Endothelial cell of umbilical vein (primary cell): ENCODE data around the gene NADSYN1. TPM values are rescaled to one million over a fixed set of nuclear protein-coding genes. Genes with fewer than 3 reads are reported as not detected.

ENCODE experiments used
- BruUV-seq: library from RNA; stranded (reverse); fragments of 400-500 nt; replicated peaks from 2 replicates; lab custom pipeline; 2021; lab: Mats Ljungman, UMichigan
- CTCF ChIA-PET: fragments of 300-600, 350-600 bp; sonication (Branson Sonifier 250); formaldehyde crosslinking; loops from one replicate; lab custom pipeline; 2021; ENCODE audit warnings: antibody characterized with exemption, inconsistent platforms; lab: Charles Lee
- POLR2A ChIA-PET: fragments of 300-600, 350-600 bp; sonication (Branson Sonifier 250); formaldehyde crosslinking; loops from one replicate; lab custom pipeline; 2021; ENCODE audit warnings: antibody characterized with exemption, inconsistent platforms; lab: Charles Lee
- DNase-seq: peaks from one replicate; pipeline ENCODE4 v3.0.0-alpha.2; 2011; ENCODE audit warnings: low read depth, low spot score
- FAIRE-seq: peaks from 2 replicates; lab custom pipeline; 2011; peaks lifted over from hg19 to GRCh38; lab: Jason Lieb, UNC
- H2AFZ ChIP-seq: 2 replicates; pipeline ENCODE4 v1.6.0; 2012; ENCODE audit warnings: low read depth, low read length, control low read depth, inconsistent platforms
- H3K27ac ChIP-seq: 2 replicates; pipeline ENCODE4 v1.5.1; 2011; ENCODE audit warnings: low read depth, mild to moderate bottlenecking, control low read depth, low read length, moderate library complexity; ENCODE audit not compliant: insufficient read depth
- H3K27me3 ChIP-seq, 2 experiments: 2 replicates each; pipeline versions ENCODE4 v1.6.0 to v1.6.1; 2011; ENCODE audit warnings: low read length in 2 of 2, mixed read lengths in 1 of 2; ENCODE audit not compliant: control insufficient read depth in 2 of 2, insufficient read depth in 2 of 2
- H3K36me3 ChIP-seq, 2 experiments: 2 replicates in 1 of 2; 3 replicates in 1 of 2; pipeline ENCODE4 v1.5.1; 2011; ENCODE audit warnings: low read length in 2 of 2, mild to moderate bottlenecking in 1 of 2, moderate library complexity in 1 of 2; ENCODE audit not compliant: control insufficient read depth in 2 of 2, insufficient read depth in 2 of 2; ENCODE audit errors: extremely low read depth in 1 of 2
- H3K4me1 ChIP-seq: 3 replicates; pipeline ENCODE4 v1.5.1; 2011; ENCODE audit warnings: mild to moderate bottlenecking, low read length; ENCODE audit not compliant: control insufficient read depth, insufficient read depth; ENCODE audit errors: extremely low read depth
- H3K4me2 ChIP-seq: 2 replicates; pipeline ENCODE4 v1.6.1; 2011; ENCODE audit warnings: low read length, control low read depth, mixed read lengths; ENCODE audit not compliant: insufficient read depth
- H3K4me3 ChIP-seq, 3 experiments: fragments of 200-600 bp in 1 of 3; sonication (generic), shearing (Covaris generic) in 1 of 3; replicated peaks in 1 of 3; 2 replicates each; pipeline ENCODE4 v1.5.1; 2011 to 2016; ENCODE audit warnings: control low read depth in 3 of 3, low read length in 3 of 3, mild to moderate bottlenecking in 2 of 3, inconsistent platforms in 1 of 3, low read depth in 1 of 3, moderate library complexity in 1 of 3; ENCODE audit not compliant: insufficient read depth in 1 of 3
- H3K79me2 ChIP-seq: 2 replicates; pipeline ENCODE4 v1.6.0; 2012; ENCODE audit warnings: low read length, inconsistent platforms; ENCODE audit not compliant: control insufficient read depth, insufficient read depth
- H3K9ac ChIP-seq: replicated peaks from 2 replicates; pipeline ENCODE3; 2011; ENCODE audit warnings: low read length, control low read depth; ENCODE audit not compliant: insufficient read depth; ENCODE audit errors: extremely low read depth
- H3K9me1 ChIP-seq: replicated peaks from 3 replicates; pipeline ENCODE4 v1.6.0; 2011; ENCODE audit warnings: mild to moderate bottlenecking, low read length; ENCODE audit not compliant: control insufficient read depth, insufficient read depth; ENCODE audit errors: extremely low read depth
- H3K9me3 ChIP-seq: replicated peaks from 2 replicates; pipeline ENCODE4 v1.5.1; 2012; ENCODE audit warnings: low read length, inconsistent platforms; ENCODE audit not compliant: control insufficient read depth, insufficient read depth
- H4K20me1 ChIP-seq: replicated peaks from 2 replicates; pipeline ENCODE3; 2011; ENCODE audit warnings: mild to moderate bottlenecking, low read length; ENCODE audit not compliant: control insufficient read depth, insufficient read depth; ENCODE audit errors: extremely low read depth
- EZH2 ChIP-seq: IDR thresholded peaks from 2 replicates; pipeline ENCODE4 v1.6.1; 2012; ENCODE audit warnings: borderline replicate concordance, low read depth, mild to moderate bottlenecking, moderate library complexity, low read length, inconsistent platforms; ENCODE audit not compliant: severe bottlenecking
- FOS ChIP-seq: IDR thresholded peaks from 2 replicates; pipeline ENCODE4 v1.6.1; 2011; ENCODE audit warnings: mild to moderate bottlenecking, low read length, moderate library complexity, borderline replicate concordance; ENCODE audit not compliant: insufficient read depth
- GATA2 ChIP-seq: IDR thresholded peaks from 2 replicates; pipeline ENCODE4 v1.7.0; 2011; ENCODE audit warnings: low read depth, mild to moderate bottlenecking, moderate library complexity, mixed read lengths, low read length; ENCODE audit not compliant: insufficient read length, insufficient read depth
- JUN ChIP-seq: IDR thresholded peaks from 2 replicates; pipeline ENCODE4 v1.6.1; 2011; ENCODE audit warnings: borderline replicate concordance, low read depth; ENCODE audit not compliant: insufficient read length, insufficient read depth
- MYC ChIP-seq: IDR thresholded peaks from one replicate; pipeline ENCODE4 v1.6.1; 2011; ENCODE audit warnings: mild to moderate bottlenecking, low read depth, low read length
- POLR2A ChIP-seq: IDR thresholded peaks from 2 replicates; pipeline ENCODE4 v1.6.1; 2012; ENCODE audit warnings: low read depth, mild to moderate bottlenecking, control low read depth, low read length
- POLR2AphosphoS5 ChIP-seq: IDR thresholded peaks from 2 replicates; pipeline ENCODE4 v1.6.1; 2012; ENCODE audit warnings: low read depth, mild to moderate bottlenecking, control low read depth, low read length, moderate library complexity; ENCODE audit not compliant: insufficient read depth
- dilution Hi-C: fragments of 300-500 bp; cut with MboI; formaldehyde crosslinking; loops from one replicate; pipeline ENCODE4 v1.15.0; 2019; ENCODE audit warnings: low sequenced_read_pairs; ENCODE audit not compliant: extremely low pct_ligation_motif_present
- intact Hi-C: fragments of 100-400 bp; cut with micrococcal nuclease; formaldehyde crosslinking; loops from one replicate; pipeline ENCODE4 v1.10.0; 2022
- polyA plus RNA-seq, 4 experiments: library from polyadenylated mRNA; depleted of rRNA in 3 of 4; stranded (reverse) in 3 of 4; unstranded in 1 of 4; fragments of >200 nt; gene quantifications; 2 replicates each; pipeline versions ENCODE4 v1.2.1 to v1.2.3, GENCODE V29; 2011 to 2012; ENCODE audit warnings: missing spikeins in 1 of 4
- total RNA-seq: library from RNA; stranded (reverse); gene quantifications from 2 replicates; pipeline ENCODE4 v1.2.3, GENCODE V29; 2021
- TF ChIP-seq, protein P1 (sequence below): IDR thresholded peaks from 2 replicates; pipeline ENCODE4 v1.6.1; 2011; ENCODE audit not compliant: insufficient read depth, insufficient read length
- TF ChIP-seq, protein P2 (sequence below), 2 donors: IDR thresholded peaks; 1 replicate in 1 of 2; 2 replicates in 1 of 2; pipeline ENCODE4 v1.5.1; 2011; ENCODE audit warnings: low read length in 2 of 2, mild to moderate bottlenecking in 2 of 2, moderate library complexity in 2 of 2, control low read depth in 1 of 2, inconsistent platforms in 1 of 2, low read depth in 1 of 2; ENCODE audit not compliant: insufficient read depth in 1 of 2; ENCODE audit errors: extremely low read depth in 1 of 2

Gene NADSYN1
- total and polyA plus RNA-seq, 2 donors (not counting 3 experiments of a cell fraction or from before 2014, with no cell fraction given), result 77.5 to 99.2 TPM

DNA sequence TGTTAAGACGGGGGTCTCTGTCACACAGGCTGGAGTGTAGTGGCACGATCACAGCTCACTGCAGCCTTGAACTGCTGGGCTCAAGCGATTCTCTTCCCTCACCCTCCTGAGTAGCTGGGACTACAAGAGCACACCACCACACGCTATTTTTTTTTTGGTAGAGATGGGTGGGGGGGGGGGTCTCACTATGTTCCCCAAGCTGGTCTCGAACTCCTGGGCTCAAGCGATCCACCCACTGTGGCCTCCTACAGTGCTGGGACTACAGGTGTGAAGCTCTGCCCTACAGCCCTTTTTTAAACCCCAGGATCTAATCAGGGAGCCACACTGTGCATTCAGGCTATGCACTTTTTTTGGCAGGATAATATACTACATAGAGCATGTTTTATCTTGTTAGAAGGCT lies 3.4 kb upstream of the NADSYN1 start:
- FAIRE-seq, result peak; percentile 43

More for the DNA sequence above, 3.4 kb upstream of the NADSYN1 start:
- Histone ChIP-seq H3K9me1 (no peaks in the 10 kb centered on the region), H3K27me3 (no peaks in the 10 kb centered on the region), H4K20me1 (no peaks in the 10 kb centered on the region), H3K4me1 (peaks cover 39% of the 10 kb centered on the region), H3K79me2 (peaks cover 45% of the 10 kb centered on the region), H2AFZ (no peak overlapping the region), H3K36me3 (peaks cover 4% of the 10 kb centered on the region in 2 experiments), H3K9me3 (no peaks in the 10 kb centered on the region), H3K4me3 (peak overlapping the region; percentile 29 to 98 (median 58)), H3K4me2 (peak overlapping the region; percentile 88), H3K9ac (peak overlapping the region; percentile 45), H3K27ac (no peak overlapping the region)
- intact Hi-C loops (loop anchor here (5.0 kb wide), 1 partner anchor 113 kb away; no protein-coding TSS in a partner anchor), dilution Hi-C loops (no loop called here)
- DNase-seq, result no peak
- ChIA-PET CTCF (interaction anchor here (1.0 to 4.2 kb wide), 3 partner anchors 17 to 114 kb away, joined by 3 to 29 read pairs (median 4); no protein-coding TSS in a partner anchor), POLR2A (no interaction called here)
- TF ChIP-seq, protein P1, sequence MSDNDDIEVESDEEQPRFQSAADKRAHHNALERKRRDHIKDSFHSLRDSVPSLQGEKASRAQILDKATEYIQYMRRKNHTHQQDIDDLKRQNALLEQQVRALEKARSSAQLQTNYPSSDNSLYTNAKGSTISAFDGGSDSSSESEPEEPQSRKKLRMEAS, result no peak
- no peak for TF ChIP-seq JUN
- no peak for TF ChIP-seq POLR2A
- no peak for TF ChIP-seq GATA2
- TF ChIP-seq FOS, result no peak
- TF ChIP-seq EZH2, result no peak
- TF ChIP-seq MYC, result no peak
- TF ChIP-seq POLR2AphosphoS5, result no peak
- TF ChIP-seq, protein P2, sequence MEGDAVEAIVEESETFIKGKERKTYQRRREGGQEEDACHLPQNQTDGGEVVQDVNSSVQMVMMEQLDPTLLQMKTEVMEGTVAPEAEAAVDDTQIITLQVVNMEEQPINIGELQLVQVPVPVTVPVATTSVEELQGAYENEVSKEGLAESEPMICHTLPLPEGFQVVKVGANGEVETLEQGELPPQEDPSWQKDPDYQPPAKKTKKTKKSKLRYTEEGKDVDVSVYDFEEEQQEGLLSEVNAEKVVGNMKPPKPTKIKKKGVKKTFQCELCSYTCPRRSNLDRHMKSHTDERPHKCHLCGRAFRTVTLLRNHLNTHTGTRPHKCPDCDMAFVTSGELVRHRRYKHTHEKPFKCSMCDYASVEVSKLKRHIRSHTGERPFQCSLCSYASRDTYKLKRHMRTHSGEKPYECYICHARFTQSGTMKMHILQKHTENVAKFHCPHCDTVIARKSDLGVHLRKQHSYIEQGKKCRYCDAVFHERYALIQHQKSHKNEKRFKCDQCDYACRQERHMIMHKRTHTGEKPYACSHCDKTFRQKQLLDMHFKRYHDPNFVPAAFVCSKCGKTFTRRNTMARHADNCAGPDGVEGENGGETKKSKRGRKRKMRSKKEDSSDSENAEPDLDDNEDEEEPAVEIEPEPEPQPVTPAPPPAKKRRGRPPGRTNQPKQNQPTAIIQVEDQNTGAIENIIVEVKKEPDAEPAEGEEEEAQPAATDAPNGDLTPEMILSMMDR (IDR thresholded peaks at IDR 0.05; ENCODE audit: extremely low read depth in 1 of 2, insufficient read depth in 1 of 2, low read depth in 1 of 2, low read length in 2 of 2), result no peak
- no TSS peak for BruUV-seq
